GM23338 (cell line): ENCODE measurements around the gene TIAM1. TPM values are rescaled to one million over a fixed set of nuclear protein-coding genes. Genes with fewer than 3 reads are reported as not detected.

Experiments
- ATAC-seq: fragments of 200-7000 bp; cut with Tn5 transposase; 3 replicates; pipeline ENCODE4 v1.9.1; 2020
- DNase-seq: peaks from one replicate; pipeline ENCODE4 v3.0.0-alpha.2; 2015; ENCODE audit warnings: low spot score
- H2AFZ ChIP-seq: fragments of 200-600 bp; sonication (generic); 2 replicates; pipeline ENCODE4 v1.8.0; 2016; ENCODE audit warnings: antibody characterized with exemption, mild to moderate bottlenecking, moderate library complexity
- H3F3A ChIP-seq: fragments of 200-600 bp; sonication (generic); replicated peaks from 2 replicates; pipeline ENCODE4 v1.8.0; 2017; ENCODE audit warnings: antibody characterized with exemption, mixed run types, low read depth
- H3K27ac ChIP-seq: fragments of 200-600 bp; sonication (generic); 2 replicates; pipeline ENCODE4 v1.6.1; 2016; ENCODE audit warnings: low read depth
- H3K27me3 ChIP-seq: fragments of 200-600 bp; sonication (generic); 2 replicates; pipeline ENCODE4 v1.8.0; 2016; ENCODE audit warnings: mild to moderate bottlenecking, mixed run types, moderate library complexity; ENCODE audit not compliant: insufficient read depth
- H3K36me3 ChIP-seq: fragments of 200-600 bp; sonication (generic); 2 replicates; pipeline ENCODE4 v1.8.0; 2016; ENCODE audit warnings: mild to moderate bottlenecking; ENCODE audit not compliant: insufficient read depth
- H3K4me1 ChIP-seq: fragments of 200-600 bp; sonication (generic); 2 replicates; pipeline ENCODE4 v1.8.0; 2016; ENCODE audit warnings: mild to moderate bottlenecking, moderate library complexity; ENCODE audit not compliant: insufficient read depth
- H3K4me2 ChIP-seq: fragments of 200-600 bp; sonication (generic); 2 replicates; pipeline ENCODE4 v1.7.1; 2017; ENCODE audit warnings: mixed run types
- H3K4me3 ChIP-seq: fragments of 200-600 bp; sonication (generic); 2 replicates; pipeline ENCODE4 v1.6.1; 2016; ENCODE audit warnings: mixed run types
- H3K79me2 ChIP-seq: fragments of 200-600 bp; sonication (generic); replicated peaks from 2 replicates; pipeline ENCODE4 v1.8.0; 2017; ENCODE audit warnings: mild to moderate bottlenecking; ENCODE audit not compliant: insufficient read depth
- H3K9me2 ChIP-seq: fragments of 200-600 bp; sonication (generic); 2 replicates; pipeline ENCODE4 v1.8.0; 2017; ENCODE audit not compliant: insufficient read depth
- H4K20me1 ChIP-seq: fragments of 200-600 bp; sonication (generic); replicated peaks from 2 replicates; pipeline ENCODE4 v1.8.0; 2017; ENCODE audit warnings: mild to moderate bottlenecking; ENCODE audit not compliant: insufficient read depth
- H3K27ac Mint-ChIP-seq: 2 replicates; pipeline ENCODE4 v1.8.0; 2020; ENCODE audit warnings: inconsistent platforms, mild to moderate bottlenecking, moderate library complexity, mixed read lengths
- H3K27me3 Mint-ChIP-seq: 3 replicates; pipeline ENCODE4 v1.8.0; 2022; ENCODE audit warnings: low read depth, mild to moderate bottlenecking, moderate library complexity, mixed read lengths, inconsistent platforms; ENCODE audit not compliant: insufficient read depth, poor library complexity
- H3K36me3 Mint-ChIP-seq: 3 replicates; pipeline ENCODE4 v1.8.0; 2021; ENCODE audit warnings: low read depth, mild to moderate bottlenecking, inconsistent platforms, moderate library complexity, mixed read lengths
- H3K4me1 Mint-ChIP-seq: 3 replicates; pipeline ENCODE4 v1.8.0; 2020; ENCODE audit warnings: mild to moderate bottlenecking, inconsistent platforms, mixed read lengths
- H3K4me3 Mint-ChIP-seq: 3 replicates; pipeline ENCODE4 v1.8.0; 2021; ENCODE audit warnings: moderate library complexity, mild to moderate bottlenecking, inconsistent platforms, mixed read lengths
- H3K9me3 Mint-ChIP-seq: 3 replicates; pipeline ENCODE4 v1.8.0; 2020; ENCODE audit warnings: moderate library complexity, mild to moderate bottlenecking, inconsistent platforms, mixed read lengths
- CREB1 ChIP-seq: fragments of 250-450 bp; sonication (Bioruptor Pico); IDR thresholded peaks from 2 replicates; pipeline ENCODE4 v1.5.0; 2020; ENCODE audit warnings: low read depth, mild to moderate bottlenecking, moderate library complexity
- EZH2 ChIP-seq: fragments of 200-600 bp; sonication (generic); IDR thresholded peaks from one replicate; pipeline ENCODE4 v1.8.0; 2017; ENCODE audit warnings: antibody characterized with exemption, mild to moderate bottlenecking, low read depth; ENCODE audit not compliant: unreplicated experiment
- EZH2phosphoT487 ChIP-seq: fragments of 200-600 bp; sonication (generic); IDR thresholded peaks from one replicate; pipeline ENCODE4 v1.8.1; 2018; ENCODE audit warnings: antibody characterized with exemption; ENCODE audit not compliant: unreplicated experiment
- JUNB ChIP-seq: IDR thresholded peaks from one replicate; pipeline ENCODE4 v1.6.1; 2016; ENCODE audit warnings: antibody characterized with exemption; ENCODE audit not compliant: unreplicated experiment
- NANOG ChIP-seq: IDR thresholded peaks from 2 replicates; pipeline ENCODE4 v1.6.1; 2016; ENCODE audit warnings: antibody characterized with exemption, borderline replicate concordance
- POLR2AphosphoS5 ChIP-seq: IDR thresholded peaks from 2 replicates; pipeline ENCODE4 v1.6.1; 2016; ENCODE audit warnings: antibody characterized with exemption, low read depth
- STAT1 ChIP-seq: IDR thresholded peaks from one replicate; pipeline ENCODE4 v1.6.1; 2016; ENCODE audit warnings: antibody characterized with exemption; ENCODE audit not compliant: unreplicated experiment
- ZNF114 ChIP-seq: fragments of 250-450 bp; sonication (Bioruptor Pico); IDR thresholded peaks from 2 replicates; pipeline ENCODE4 v1.5.0; 2020; ENCODE audit warnings: mild to moderate bottlenecking, moderate library complexity
- ZNF331 ChIP-seq: fragments of 250-450 bp; sonication (Bioruptor Pico); IDR thresholded peaks from 2 replicates; pipeline ENCODE4 v1.5.0; 2020; ENCODE audit warnings: low read depth, mild to moderate bottlenecking, moderate library complexity
- polyA plus RNA-seq: library from polyadenylated mRNA; unstranded; fragments of >200 nt; fragmentation: Nextera tagmentation; extraction: Ambion mirVana; gene quantifications from 2 replicates; pipeline ENCODE4 v1.2.1, GENCODE V29; 2016
- total RNA-seq: library from RNA; depleted of rRNA; stranded (reverse); fragments of >200 nt; shearing (Covaris generic); gene quantifications from 2 replicates; pipeline ENCODE4 v1.2.3, GENCODE V29; 2014
- TF ChIP-seq, protein P1 (sequence below), 2 experiments: fragments of 200-600 bp in 1 of 2; sonication (generic) in 1 of 2; conservative IDR thresholded peaks; 2 replicates each; pipeline versions ENCODE4 v1.5.1 to v1.6.1; 2016 to 2017; ENCODE audit warnings: antibody characterized with exemption in 2 of 2, low read depth in 2 of 2, mild to moderate bottlenecking in 2 of 2, moderate library complexity in 1 of 2
- TF ChIP-seq, protein P2 (sequence below): fragments of 250-450 bp; sonication (Bioruptor Pico); IDR thresholded peaks from 2 replicates; pipeline ENCODE4 v1.5.0; 2020; ENCODE audit warnings: mild to moderate bottlenecking, moderate library complexity
- TF ChIP-seq, protein P3 (sequence below): IDR thresholded peaks from 2 replicates; pipeline ENCODE4 v1.6.1; 2016; ENCODE audit warnings: antibody characterized with exemption
- TF ChIP-seq, protein P4 (sequence below): IDR thresholded peaks from one replicate; pipeline ENCODE4 v1.6.1; 2018; ENCODE audit warnings: antibody characterized with exemption; ENCODE audit not compliant: unreplicated experiment

The TIAM1 gene
- total and polyA plus RNA-seq, 2 experiments from 2014 or later, result 18.5 to 20.0 TPM

DNA sequence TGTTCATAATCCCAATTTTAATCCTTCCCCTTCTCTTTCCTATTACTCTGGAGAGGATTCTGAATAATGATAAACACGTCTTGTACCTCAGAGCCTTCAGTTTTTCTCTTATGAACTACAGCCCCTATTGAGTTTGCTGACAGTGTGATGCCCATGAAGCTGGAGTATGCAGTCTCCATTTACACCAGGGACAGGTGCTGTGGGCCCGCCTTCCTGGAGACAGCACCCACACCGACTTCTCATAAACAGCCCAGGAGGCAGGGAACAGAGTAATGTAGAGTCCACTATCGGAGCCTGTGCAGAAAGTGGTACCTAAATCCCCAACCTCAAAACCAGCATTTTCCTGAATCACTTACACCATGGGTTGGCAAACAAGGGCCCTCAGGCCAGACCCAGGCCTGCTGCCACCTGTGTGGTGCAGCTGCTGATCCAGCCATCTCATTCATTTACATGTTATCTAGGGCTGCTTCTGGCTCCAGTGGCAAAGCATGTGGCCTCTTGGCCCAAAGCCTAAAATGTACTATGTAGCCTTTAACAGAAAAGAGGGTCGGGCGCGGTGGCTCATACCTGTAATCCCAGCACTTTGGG is 210.7 kb downstream of the TIAM1 start:
- H3K4me1 Mint-ChIP-seq, result peaks cover 9% of the 10 kb centered on the region
- peaks cover 36% of the 10 kb centered on the region for H3K36me3 Mint-ChIP-seq
- TF ChIP-seq POLR2AphosphoS5 (no peak), JUNB (no peak), EZH2phosphoT487 (no peak), ZNF114 (CRISPR knock-in tag) (no peak), NANOG (no peak), STAT1 (no peak), CREB1 (CRISPR knock-in tag) (no peak), ZNF331 (CRISPR knock-in tag) (no peak), EZH2 (no peak)
- TF ChIP-seq, protein P1, sequence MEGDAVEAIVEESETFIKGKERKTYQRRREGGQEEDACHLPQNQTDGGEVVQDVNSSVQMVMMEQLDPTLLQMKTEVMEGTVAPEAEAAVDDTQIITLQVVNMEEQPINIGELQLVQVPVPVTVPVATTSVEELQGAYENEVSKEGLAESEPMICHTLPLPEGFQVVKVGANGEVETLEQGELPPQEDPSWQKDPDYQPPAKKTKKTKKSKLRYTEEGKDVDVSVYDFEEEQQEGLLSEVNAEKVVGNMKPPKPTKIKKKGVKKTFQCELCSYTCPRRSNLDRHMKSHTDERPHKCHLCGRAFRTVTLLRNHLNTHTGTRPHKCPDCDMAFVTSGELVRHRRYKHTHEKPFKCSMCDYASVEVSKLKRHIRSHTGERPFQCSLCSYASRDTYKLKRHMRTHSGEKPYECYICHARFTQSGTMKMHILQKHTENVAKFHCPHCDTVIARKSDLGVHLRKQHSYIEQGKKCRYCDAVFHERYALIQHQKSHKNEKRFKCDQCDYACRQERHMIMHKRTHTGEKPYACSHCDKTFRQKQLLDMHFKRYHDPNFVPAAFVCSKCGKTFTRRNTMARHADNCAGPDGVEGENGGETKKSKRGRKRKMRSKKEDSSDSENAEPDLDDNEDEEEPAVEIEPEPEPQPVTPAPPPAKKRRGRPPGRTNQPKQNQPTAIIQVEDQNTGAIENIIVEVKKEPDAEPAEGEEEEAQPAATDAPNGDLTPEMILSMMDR (conservative IDR thresholded peaks at IDR 0.05; ENCODE audit: low read depth in 2 of 2), result no peak
- TF ChIP-seq, protein P2, sequence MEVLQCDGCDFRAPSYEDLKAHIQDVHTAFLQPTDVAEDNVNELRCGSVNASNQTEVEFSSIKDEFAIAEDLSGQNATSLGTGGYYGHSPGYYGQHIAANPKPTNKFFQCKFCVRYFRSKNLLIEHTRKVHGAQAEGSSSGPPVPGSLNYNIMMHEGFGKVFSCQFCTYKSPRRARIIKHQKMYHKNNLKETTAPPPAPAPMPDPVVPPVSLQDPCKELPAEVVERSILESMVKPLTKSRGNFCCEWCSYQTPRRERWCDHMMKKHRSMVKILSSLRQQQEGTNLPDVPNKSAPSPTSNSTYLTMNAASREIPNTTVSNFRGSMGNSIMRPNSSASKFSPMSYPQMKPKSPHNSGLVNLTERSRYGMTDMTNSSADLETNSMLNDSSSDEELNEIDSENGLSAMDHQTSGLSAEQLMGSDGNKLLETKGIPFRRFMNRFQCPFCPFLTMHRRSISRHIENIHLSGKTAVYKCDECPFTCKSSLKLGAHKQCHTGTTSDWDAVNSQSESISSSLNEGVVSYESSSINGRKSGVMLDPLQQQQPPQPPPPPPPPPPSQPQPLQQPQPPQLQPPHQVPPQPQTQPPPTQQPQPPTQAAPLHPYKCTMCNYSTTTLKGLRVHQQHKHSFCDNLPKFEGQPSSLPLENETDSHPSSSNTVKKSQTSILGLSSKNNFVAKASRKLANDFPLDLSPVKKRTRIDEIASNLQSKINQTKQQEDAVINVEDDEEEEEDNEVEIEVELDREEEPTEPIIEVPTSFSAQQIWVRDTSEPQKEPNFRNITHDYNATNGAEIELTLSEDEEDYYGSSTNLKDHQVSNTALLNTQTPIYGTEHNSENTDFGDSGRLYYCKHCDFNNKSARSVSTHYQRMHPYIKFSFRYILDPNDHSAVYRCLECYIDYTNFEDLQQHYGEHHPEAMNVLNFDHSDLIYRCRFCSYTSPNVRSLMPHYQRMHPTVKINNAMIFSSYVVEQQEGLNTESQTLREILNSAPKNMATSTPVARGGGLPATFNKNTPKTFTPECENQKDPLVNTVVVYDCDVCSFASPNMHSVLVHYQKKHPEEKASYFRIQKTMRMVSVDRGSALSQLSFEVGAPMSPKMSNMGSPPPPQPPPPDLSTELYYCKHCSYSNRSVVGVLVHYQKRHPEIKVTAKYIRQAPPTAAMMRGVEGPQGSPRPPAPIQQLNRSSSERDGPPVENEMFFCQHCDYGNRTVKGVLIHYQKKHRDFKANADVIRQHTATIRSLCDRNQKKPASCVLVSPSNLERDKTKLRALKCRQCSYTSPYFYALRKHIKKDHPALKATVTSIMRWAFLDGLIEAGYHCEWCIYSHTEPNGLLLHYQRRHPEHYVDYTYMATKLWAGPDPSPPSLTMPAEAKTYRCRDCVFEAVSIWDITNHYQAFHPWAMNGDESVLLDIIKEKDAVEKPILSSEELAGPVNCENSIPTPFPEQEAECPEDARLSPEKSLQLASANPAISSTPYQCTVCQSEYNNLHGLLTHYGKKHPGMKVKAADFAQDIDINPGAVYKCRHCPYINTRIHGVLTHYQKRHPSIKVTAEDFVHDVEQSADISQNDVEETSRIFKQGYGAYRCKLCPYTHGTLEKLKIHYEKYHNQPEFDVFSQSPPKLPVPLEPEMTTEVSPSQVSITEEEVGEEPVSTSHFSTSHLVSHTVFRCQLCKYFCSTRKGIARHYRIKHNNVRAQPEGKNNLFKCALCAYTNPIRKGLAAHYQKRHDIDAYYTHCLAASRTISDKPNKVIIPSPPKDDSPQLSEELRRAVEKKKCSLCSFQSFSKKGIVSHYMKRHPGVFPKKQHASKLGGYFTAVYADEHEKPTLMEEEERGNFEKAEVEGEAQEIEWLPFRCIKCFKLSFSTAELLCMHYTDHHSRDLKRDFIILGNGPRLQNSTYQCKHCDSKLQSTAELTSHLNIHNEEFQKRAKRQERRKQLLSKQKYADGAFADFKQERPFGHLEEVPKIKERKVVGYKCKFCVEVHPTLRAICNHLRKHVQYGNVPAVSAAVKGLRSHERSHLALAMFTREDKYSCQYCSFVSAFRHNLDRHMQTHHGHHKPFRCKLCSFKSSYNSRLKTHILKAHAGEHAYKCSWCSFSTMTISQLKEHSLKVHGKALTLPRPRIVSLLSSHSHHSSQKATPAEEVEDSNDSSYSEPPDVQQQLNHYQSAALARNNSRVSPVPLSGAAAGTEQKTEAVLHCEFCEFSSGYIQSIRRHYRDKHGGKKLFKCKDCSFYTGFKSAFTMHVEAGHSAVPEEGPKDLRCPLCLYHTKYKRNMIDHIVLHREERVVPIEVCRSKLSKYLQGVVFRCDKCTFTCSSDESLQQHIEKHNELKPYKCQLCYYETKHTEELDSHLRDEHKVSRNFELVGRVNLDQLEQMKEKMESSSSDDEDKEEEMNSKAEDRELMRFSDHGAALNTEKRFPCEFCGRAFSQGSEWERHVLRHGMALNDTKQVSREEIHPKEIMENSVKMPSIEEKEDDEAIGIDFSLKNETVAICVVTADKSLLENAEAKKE (CRISPR knock-in tag), result no peak
- TF ChIP-seq, protein P3, sequence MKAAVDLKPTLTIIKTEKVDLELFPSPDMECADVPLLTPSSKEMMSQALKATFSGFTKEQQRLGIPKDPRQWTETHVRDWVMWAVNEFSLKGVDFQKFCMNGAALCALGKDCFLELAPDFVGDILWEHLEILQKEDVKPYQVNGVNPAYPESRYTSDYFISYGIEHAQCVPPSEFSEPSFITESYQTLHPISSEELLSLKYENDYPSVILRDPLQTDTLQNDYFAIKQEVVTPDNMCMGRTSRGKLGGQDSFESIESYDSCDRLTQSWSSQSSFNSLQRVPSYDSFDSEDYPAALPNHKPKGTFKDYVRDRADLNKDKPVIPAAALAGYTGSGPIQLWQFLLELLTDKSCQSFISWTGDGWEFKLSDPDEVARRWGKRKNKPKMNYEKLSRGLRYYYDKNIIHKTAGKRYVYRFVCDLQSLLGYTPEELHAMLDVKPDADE, result no peak
- TF ChIP-seq, protein P4, sequence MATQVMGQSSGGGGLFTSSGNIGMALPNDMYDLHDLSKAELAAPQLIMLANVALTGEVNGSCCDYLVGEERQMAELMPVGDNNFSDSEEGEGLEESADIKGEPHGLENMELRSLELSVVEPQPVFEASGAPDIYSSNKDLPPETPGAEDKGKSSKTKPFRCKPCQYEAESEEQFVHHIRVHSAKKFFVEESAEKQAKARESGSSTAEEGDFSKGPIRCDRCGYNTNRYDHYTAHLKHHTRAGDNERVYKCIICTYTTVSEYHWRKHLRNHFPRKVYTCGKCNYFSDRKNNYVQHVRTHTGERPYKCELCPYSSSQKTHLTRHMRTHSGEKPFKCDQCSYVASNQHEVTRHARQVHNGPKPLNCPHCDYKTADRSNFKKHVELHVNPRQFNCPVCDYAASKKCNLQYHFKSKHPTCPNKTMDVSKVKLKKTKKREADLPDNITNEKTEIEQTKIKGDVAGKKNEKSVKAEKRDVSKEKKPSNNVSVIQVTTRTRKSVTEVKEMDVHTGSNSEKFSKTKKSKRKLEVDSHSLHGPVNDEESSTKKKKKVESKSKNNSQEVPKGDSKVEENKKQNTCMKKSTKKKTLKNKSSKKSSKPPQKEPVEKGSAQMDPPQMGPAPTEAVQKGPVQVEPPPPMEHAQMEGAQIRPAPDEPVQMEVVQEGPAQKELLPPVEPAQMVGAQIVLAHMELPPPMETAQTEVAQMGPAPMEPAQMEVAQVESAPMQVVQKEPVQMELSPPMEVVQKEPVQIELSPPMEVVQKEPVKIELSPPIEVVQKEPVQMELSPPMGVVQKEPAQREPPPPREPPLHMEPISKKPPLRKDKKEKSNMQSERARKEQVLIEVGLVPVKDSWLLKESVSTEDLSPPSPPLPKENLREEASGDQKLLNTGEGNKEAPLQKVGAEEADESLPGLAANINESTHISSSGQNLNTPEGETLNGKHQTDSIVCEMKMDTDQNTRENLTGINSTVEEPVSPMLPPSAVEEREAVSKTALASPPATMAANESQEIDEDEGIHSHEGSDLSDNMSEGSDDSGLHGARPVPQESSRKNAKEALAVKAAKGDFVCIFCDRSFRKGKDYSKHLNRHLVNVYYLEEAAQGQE, result no peak

More for the DNA sequence above, 210.7 kb downstream of the TIAM1 start:
- Histone ChIP-seq H3K4me2 (no peak overlapping the region), H3F3A (no peaks in the 10 kb centered on the region), H4K20me1 (no peaks in the 10 kb centered on the region), H3K36me3 (no peaks in the 10 kb centered on the region; the same call in 1 of the 2 replicates), H3K27me3 (no peaks in the 10 kb centered on the region), H3K27ac (no peak overlapping the region), H2AFZ (no peak overlapping the region), H3K4me1 (peaks cover 9% of the 10 kb centered on the region), H3K9me2 (peaks cover 11% of the 10 kb centered on the region), H3K79me2 (no peaks in the 10 kb centered on the region), H3K4me3 (no peak overlapping the region)
- no peak for DNase-seq
- Mint-ChIP-seq H3K9me3 (no peaks in the 10 kb centered on the region), H3K27me3 (no peaks in the 10 kb centered on the region), H3K27ac (0 out of 2 replicates have a peak overlapping the region, but pooled peaks have one; percentile 6), H3K4me3 (no peak overlapping the region)
- ATAC-seq, result no peak
